Endothelial cell of umbilical vein (primary cell): ENCODE data around the gene DAP3. TPM values are rescaled to one million over a fixed set of nuclear protein-coding genes. Genes with fewer than 3 reads are reported as not detected.
"Not testable (repeated sequence)": the region's sequence is repeated elsewhere in the genome, so short reads cannot be mapped to it uniquely, and the experiment has no call there.

Source experiments
- BruUV-seq: library from RNA; stranded (reverse); fragments of 400-500 nt; replicated peaks from 2 replicates; lab custom pipeline; 2021; lab: Mats Ljungman, UMichigan
- CTCF ChIA-PET: fragments of 300-600, 350-600 bp; sonication (Branson Sonifier 250); formaldehyde crosslinking; loops from one replicate; lab custom pipeline; 2021; ENCODE audit warnings: antibody characterized with exemption, inconsistent platforms; lab: Charles Lee
- POLR2A ChIA-PET: fragments of 300-600, 350-600 bp; sonication (Branson Sonifier 250); formaldehyde crosslinking; loops from one replicate; lab custom pipeline; 2021; ENCODE audit warnings: antibody characterized with exemption, inconsistent platforms; lab: Charles Lee
- DNase-seq: peaks from one replicate; pipeline ENCODE4 v3.0.0-alpha.2; 2011; ENCODE audit warnings: low read depth, low spot score
- FAIRE-seq: peaks from 2 replicates; lab custom pipeline; 2011; peaks lifted over from hg19 to GRCh38; lab: Jason Lieb, UNC
- H2AFZ ChIP-seq: 2 replicates; pipeline ENCODE4 v1.6.0; 2012; ENCODE audit warnings: low read depth, low read length, control low read depth, inconsistent platforms
- H3K27ac ChIP-seq: 2 replicates; pipeline ENCODE4 v1.5.1; 2011; ENCODE audit warnings: low read depth, mild to moderate bottlenecking, control low read depth, low read length, moderate library complexity; ENCODE audit not compliant: insufficient read depth
- H3K27me3 ChIP-seq, 2 experiments: 2 replicates each; pipeline versions ENCODE4 v1.6.0 to v1.6.1; 2011; ENCODE audit warnings: low read length in 2 of 2, mixed read lengths in 1 of 2; ENCODE audit not compliant: control insufficient read depth in 2 of 2, insufficient read depth in 2 of 2
- H3K36me3 ChIP-seq, 2 experiments: 2 replicates in 1 of 2; 3 replicates in 1 of 2; pipeline ENCODE4 v1.5.1; 2011; ENCODE audit warnings: low read length in 2 of 2, mild to moderate bottlenecking in 1 of 2, moderate library complexity in 1 of 2; ENCODE audit not compliant: control insufficient read depth in 2 of 2, insufficient read depth in 2 of 2; ENCODE audit errors: extremely low read depth in 1 of 2
- H3K4me1 ChIP-seq: 3 replicates; pipeline ENCODE4 v1.5.1; 2011; ENCODE audit warnings: mild to moderate bottlenecking, low read length; ENCODE audit not compliant: control insufficient read depth, insufficient read depth; ENCODE audit errors: extremely low read depth
- H3K4me2 ChIP-seq: 2 replicates; pipeline ENCODE4 v1.6.1; 2011; ENCODE audit warnings: low read length, control low read depth, mixed read lengths; ENCODE audit not compliant: insufficient read depth
- H3K4me3 ChIP-seq, 3 experiments: fragments of 200-600 bp in 1 of 3; sonication (generic), shearing (Covaris generic) in 1 of 3; replicated peaks in 1 of 3; 2 replicates each; pipeline ENCODE4 v1.5.1; 2011 to 2016; ENCODE audit warnings: control low read depth in 3 of 3, low read length in 3 of 3, mild to moderate bottlenecking in 2 of 3, inconsistent platforms in 1 of 3, low read depth in 1 of 3, moderate library complexity in 1 of 3; ENCODE audit not compliant: insufficient read depth in 1 of 3
- H3K79me2 ChIP-seq: 2 replicates; pipeline ENCODE4 v1.6.0; 2012; ENCODE audit warnings: low read length, inconsistent platforms; ENCODE audit not compliant: control insufficient read depth, insufficient read depth
- H3K9ac ChIP-seq: replicated peaks from 2 replicates; pipeline ENCODE3; 2011; ENCODE audit warnings: low read length, control low read depth; ENCODE audit not compliant: insufficient read depth; ENCODE audit errors: extremely low read depth
- H3K9me1 ChIP-seq: replicated peaks from 3 replicates; pipeline ENCODE4 v1.6.0; 2011; ENCODE audit warnings: mild to moderate bottlenecking, low read length; ENCODE audit not compliant: control insufficient read depth, insufficient read depth; ENCODE audit errors: extremely low read depth
- H3K9me3 ChIP-seq: replicated peaks from 2 replicates; pipeline ENCODE4 v1.5.1; 2012; ENCODE audit warnings: low read length, inconsistent platforms; ENCODE audit not compliant: control insufficient read depth, insufficient read depth
- H4K20me1 ChIP-seq: replicated peaks from 2 replicates; pipeline ENCODE3; 2011; ENCODE audit warnings: mild to moderate bottlenecking, low read length; ENCODE audit not compliant: control insufficient read depth, insufficient read depth; ENCODE audit errors: extremely low read depth
- FOS ChIP-seq: IDR thresholded peaks from 2 replicates; pipeline ENCODE4 v1.6.1; 2011; ENCODE audit warnings: mild to moderate bottlenecking, low read length, moderate library complexity, borderline replicate concordance; ENCODE audit not compliant: insufficient read depth
- MYC ChIP-seq: IDR thresholded peaks from one replicate; pipeline ENCODE4 v1.6.1; 2011; ENCODE audit warnings: mild to moderate bottlenecking, low read depth, low read length
- dilution Hi-C: fragments of 300-500 bp; cut with MboI; formaldehyde crosslinking; loops from one replicate; pipeline ENCODE4 v1.15.0; 2019; ENCODE audit warnings: low sequenced_read_pairs; ENCODE audit not compliant: extremely low pct_ligation_motif_present
- intact Hi-C: fragments of 100-400 bp; cut with micrococcal nuclease; formaldehyde crosslinking; loops from one replicate; pipeline ENCODE4 v1.10.0; 2022
- polyA plus RNA-seq, 4 experiments: library from polyadenylated mRNA; depleted of rRNA in 3 of 4; stranded (reverse) in 3 of 4; unstranded in 1 of 4; fragments of >200 nt; gene quantifications; 2 replicates each; pipeline versions ENCODE4 v1.2.1 to v1.2.3, GENCODE V29; 2011 to 2012; ENCODE audit warnings: missing spikeins in 1 of 4
- total RNA-seq: library from RNA; stranded (reverse); gene quantifications from 2 replicates; pipeline ENCODE4 v1.2.3, GENCODE V29; 2021
- TF ChIP-seq, protein P1 (sequence below), 2 donors: IDR thresholded peaks; 1 replicate in 1 of 2; 2 replicates in 1 of 2; pipeline ENCODE4 v1.5.1; 2011; ENCODE audit warnings: low read length in 2 of 2, mild to moderate bottlenecking in 2 of 2, moderate library complexity in 2 of 2, control low read depth in 1 of 2, inconsistent platforms in 1 of 2, low read depth in 1 of 2; ENCODE audit not compliant: insufficient read depth in 1 of 2; ENCODE audit errors: extremely low read depth in 1 of 2

The DAP3 gene
- total and polyA plus RNA-seq, 2 donors (not counting 3 experiments of a cell fraction or from before 2014, with no cell fraction given): 86.5 to 104 TPM

DNA sequence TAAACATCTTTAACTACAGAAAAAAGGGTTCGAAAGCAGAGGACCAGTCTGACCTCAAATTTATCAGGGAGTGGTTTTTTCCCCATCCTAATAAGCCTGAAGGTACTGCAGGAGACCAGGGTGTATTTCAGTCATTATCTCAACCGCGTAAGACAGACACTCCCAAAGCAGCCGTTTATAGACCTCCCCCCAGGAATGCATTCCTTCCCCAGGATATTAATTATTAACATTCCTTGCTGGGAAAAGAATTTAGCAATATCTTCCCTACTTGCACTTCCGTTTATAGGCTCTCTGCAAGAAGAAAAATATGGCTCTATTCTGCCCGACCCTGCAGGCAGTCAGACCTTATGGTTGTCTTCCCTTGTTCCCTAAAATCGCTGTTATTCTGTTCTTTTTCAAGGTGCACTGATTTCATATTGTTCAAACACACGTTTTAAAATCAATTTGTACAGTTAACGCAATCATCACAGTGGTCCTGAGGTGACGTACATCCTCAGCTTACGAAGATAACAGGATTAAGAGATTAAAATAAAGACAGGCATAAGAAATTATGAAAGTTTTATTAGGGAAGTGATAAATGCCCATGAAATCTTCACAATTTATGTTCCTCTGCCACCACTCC is 46.2 kb upstream of the DAP3 start:
- H3K9me1 ChIP-seq, BruUV-seq, H3K4me1 ChIP-seq, POLR2A ChIA-PET, H3K36me3 ChIP-seq, H3K9ac ChIP-seq, H3K27me3 ChIP-seq, H3K9me3 ChIP-seq, H3K27ac ChIP-seq, H3K4me3 ChIP-seq, intact Hi-C loops, H4K20me1 ChIP-seq, DNase-seq, CTCF ChIA-PET, H3K4me2 ChIP-seq, H3K79me2 ChIP-seq, dilution Hi-C loops, FAIRE-seq, H2AFZ ChIP-seq: not testable (repeated sequence)

DNA sequence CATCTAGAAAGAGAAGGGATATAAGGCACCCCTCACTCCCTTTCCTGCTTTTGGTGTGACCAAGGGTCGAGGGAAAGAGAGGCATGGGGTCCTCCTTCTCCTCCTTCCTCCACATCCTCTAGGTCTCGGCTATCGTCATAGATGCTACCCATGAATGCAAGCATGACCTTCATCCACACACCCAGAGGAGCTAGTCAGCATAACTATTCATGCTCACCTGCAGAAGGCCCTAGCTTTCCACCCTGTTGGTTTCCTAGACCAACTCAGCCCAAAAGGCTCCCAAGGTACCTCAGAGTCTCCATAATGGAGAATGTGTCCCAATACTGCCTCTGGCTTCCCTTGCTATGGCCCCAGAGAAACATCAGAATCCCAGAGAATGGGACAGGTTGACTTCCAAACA is 45.7 kb upstream of the DAP3 start:
- Histone ChIP-seq H2AFZ (no peak overlapping the region), H3K4me2 (no peak overlapping the region), H3K27ac (no peak overlapping the region), H3K4me3 (no peak overlapping the region), H3K9me3 (peaks cover 4% of the 10 kb centered on the region), H3K4me1 (peaks cover 2% of the 10 kb centered on the region), H3K27me3 (no peaks in the 10 kb centered on the region), H3K9me1 (no peaks in the 10 kb centered on the region), H3K36me3 (no peaks in the 10 kb centered on the region), H3K9ac (no peak overlapping the region), H3K79me2 (no peaks in the 10 kb centered on the region), H4K20me1 (no peaks in the 10 kb centered on the region)
- intact Hi-C loops: no loop called here
- dilution Hi-C loops: no loop called here
- TF ChIP-seq MYC (no peak), FOS (no peak)
- TF ChIP-seq, protein P1, sequence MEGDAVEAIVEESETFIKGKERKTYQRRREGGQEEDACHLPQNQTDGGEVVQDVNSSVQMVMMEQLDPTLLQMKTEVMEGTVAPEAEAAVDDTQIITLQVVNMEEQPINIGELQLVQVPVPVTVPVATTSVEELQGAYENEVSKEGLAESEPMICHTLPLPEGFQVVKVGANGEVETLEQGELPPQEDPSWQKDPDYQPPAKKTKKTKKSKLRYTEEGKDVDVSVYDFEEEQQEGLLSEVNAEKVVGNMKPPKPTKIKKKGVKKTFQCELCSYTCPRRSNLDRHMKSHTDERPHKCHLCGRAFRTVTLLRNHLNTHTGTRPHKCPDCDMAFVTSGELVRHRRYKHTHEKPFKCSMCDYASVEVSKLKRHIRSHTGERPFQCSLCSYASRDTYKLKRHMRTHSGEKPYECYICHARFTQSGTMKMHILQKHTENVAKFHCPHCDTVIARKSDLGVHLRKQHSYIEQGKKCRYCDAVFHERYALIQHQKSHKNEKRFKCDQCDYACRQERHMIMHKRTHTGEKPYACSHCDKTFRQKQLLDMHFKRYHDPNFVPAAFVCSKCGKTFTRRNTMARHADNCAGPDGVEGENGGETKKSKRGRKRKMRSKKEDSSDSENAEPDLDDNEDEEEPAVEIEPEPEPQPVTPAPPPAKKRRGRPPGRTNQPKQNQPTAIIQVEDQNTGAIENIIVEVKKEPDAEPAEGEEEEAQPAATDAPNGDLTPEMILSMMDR (IDR thresholded peaks at IDR 0.05; ENCODE audit: extremely low read depth in 1 of 2, insufficient read depth in 1 of 2, low read depth in 1 of 2, low read length in 2 of 2): no peak
- no peak for FAIRE-seq
- ChIA-PET CTCF (no interaction called here), POLR2A (no interaction called here)
- DNase-seq: no peak
- BruUV-seq: no TSS peak
